Gastrocnemius medialis (tissue), 4 donors: Measurements from ENCODE around the gene PIK3CD. TPM values are rescaled to one million over a fixed set of nuclear protein-coding genes. Genes with fewer than 3 reads are reported as not detected.

Experiments used
- ATAC-seq, 2 donors: fragments of 150-250 bp; one replicate each; pipeline ENCODE4 v1.9.1; 2016
- DNase-seq, 2 donors: peaks; one replicate each; pipeline ENCODE4 v3.0.0-alpha.2; 2019
- H3K27ac ChIP-seq, 4 donors: fragments of 200-600 bp; sonication (generic); 1 replicate in 1 of 4; 2 replicates in 3 of 4; pipeline ENCODE4 v1.5.1; 2016 to 2018; ENCODE audit warnings: mild to moderate bottlenecking in 2 of 4, moderate library complexity in 1 of 4
- H3K27me3 ChIP-seq, 3 donors: fragments of 200-600 bp; sonication (generic) in 2 of 3; 1 replicate in 1 of 3; 2 replicates in 2 of 3; pipeline versions ENCODE4 v1.5.1 to v1.6.0; 2016 to 2019; ENCODE audit warnings: mild to moderate bottlenecking in 1 of 3, moderate library complexity in 1 of 3
- H3K36me3 ChIP-seq, 2 donors: fragments of 200-600 bp; sonication (generic) in 1 of 2; one replicate each; pipeline ENCODE4 v1.5.1; 2017 to 2018
- H3K4me1 ChIP-seq, 2 donors: fragments of 200-600 bp; sonication (generic) in 1 of 2; one replicate each; pipeline ENCODE4 v1.5.1; 2016 to 2017; ENCODE audit warnings: mild to moderate bottlenecking in 2 of 2
- H3K4me3 ChIP-seq, 4 donors: fragments of 200-600 bp; sonication (generic) in 3 of 4; 1 replicate in 1 of 4; 2 replicates in 3 of 4; pipeline ENCODE4 v1.5.1; 2016 to 2019; ENCODE audit warnings: mild to moderate bottlenecking in 2 of 4
- H3K9me3 ChIP-seq, 3 donors: fragments of 200-600 bp; sonication (generic) in 2 of 3; 1 replicate in 1 of 3; 2 replicates in 2 of 3; pipeline ENCODE4 v1.5.1; 2016 to 2019
- POLR2A ChIP-seq, 2 donors: fragments of 450-650 bp; IDR thresholded peaks; one replicate each; pipeline ENCODE4 v1.6.1; 2017; ENCODE audit warnings: antibody characterized with exemption in 2 of 2, mild to moderate bottlenecking in 2 of 2, moderate library complexity in 2 of 2
- in situ Hi-C, 4 donors: fragments of 200-750 bp; cut with MboI; loops; one replicate each; pipeline versions ENCODE4 v1.15.0 to v1.8.0; 2017; ENCODE audit warnings: low sequenced_read_pairs in 4 of 4
- intact Hi-C: fragments of 100-400 bp; cut with DNase I; formaldehyde crosslinking; loops from one replicate; pipeline ENCODE4 v1.15.1; 2023; ENCODE audit warnings: low total_unique reads
- total RNA-seq, 4 donors: library from RNA; depleted of rRNA; stranded (reverse); fragments of >200 nt; gene quantifications; one replicate each; pipeline versions ENCODE4 v1.1.0 to v1.2.3, GENCODE V29; 2016
- TF ChIP-seq, protein P1 (sequence below), 5 experiments: fragments of 450-650 bp in 3 of 5; fragments of 200-600 bp in 2 of 5; sonication (generic) in 2 of 5; IDR thresholded peaks in 4 of 5; conservative IDR thresholded peaks in 1 of 5; 1 replicate in 4 of 5; 2 replicates in 1 of 5; pipeline ENCODE4 v1.5.1; 2016 to 2019; ENCODE audit warnings: antibody characterized with exemption in 5 of 5, mild to moderate bottlenecking in 3 of 5, moderate library complexity in 3 of 5

PIK3CD gene
- total RNA-seq, 4 donors from 2014 or later: 0.66 to 2.3 (median 1.3) TPM

GRCh38 chr1:9657521-9658032 is 6.0 kb downstream of the PIK3CD start:
- no peak for ATAC-seq
- no peaks in the 10 kb centered on the region for H3K36me3 ChIP-seq
- H3K27me3 ChIP-seq: peaks cover 8 to 18% (median 16%) of the 10 kb centered on the region in 3 donors
- no peak overlapping the region for H3K27ac ChIP-seq
- in situ Hi-C loops: no loop called here
- no peaks in the 10 kb centered on the region for H3K4me1 ChIP-seq
- H3K9me3 ChIP-seq: no peaks in the 10 kb centered on the region
- intact Hi-C loops: no loop called here
- TF ChIP-seq POLR2A (IDR thresholded peaks at IDR 0.05): no peak
- TF ChIP-seq, protein P1, sequence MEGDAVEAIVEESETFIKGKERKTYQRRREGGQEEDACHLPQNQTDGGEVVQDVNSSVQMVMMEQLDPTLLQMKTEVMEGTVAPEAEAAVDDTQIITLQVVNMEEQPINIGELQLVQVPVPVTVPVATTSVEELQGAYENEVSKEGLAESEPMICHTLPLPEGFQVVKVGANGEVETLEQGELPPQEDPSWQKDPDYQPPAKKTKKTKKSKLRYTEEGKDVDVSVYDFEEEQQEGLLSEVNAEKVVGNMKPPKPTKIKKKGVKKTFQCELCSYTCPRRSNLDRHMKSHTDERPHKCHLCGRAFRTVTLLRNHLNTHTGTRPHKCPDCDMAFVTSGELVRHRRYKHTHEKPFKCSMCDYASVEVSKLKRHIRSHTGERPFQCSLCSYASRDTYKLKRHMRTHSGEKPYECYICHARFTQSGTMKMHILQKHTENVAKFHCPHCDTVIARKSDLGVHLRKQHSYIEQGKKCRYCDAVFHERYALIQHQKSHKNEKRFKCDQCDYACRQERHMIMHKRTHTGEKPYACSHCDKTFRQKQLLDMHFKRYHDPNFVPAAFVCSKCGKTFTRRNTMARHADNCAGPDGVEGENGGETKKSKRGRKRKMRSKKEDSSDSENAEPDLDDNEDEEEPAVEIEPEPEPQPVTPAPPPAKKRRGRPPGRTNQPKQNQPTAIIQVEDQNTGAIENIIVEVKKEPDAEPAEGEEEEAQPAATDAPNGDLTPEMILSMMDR (IDR thresholded peaks at IDR 0.05 in 4 of 5, conservative IDR thresholded peaks at IDR 0.05 in 1 of 5): no peak
- no peak for DNase-seq
- H3K4me3 ChIP-seq: no peak overlapping the region

DNA sequence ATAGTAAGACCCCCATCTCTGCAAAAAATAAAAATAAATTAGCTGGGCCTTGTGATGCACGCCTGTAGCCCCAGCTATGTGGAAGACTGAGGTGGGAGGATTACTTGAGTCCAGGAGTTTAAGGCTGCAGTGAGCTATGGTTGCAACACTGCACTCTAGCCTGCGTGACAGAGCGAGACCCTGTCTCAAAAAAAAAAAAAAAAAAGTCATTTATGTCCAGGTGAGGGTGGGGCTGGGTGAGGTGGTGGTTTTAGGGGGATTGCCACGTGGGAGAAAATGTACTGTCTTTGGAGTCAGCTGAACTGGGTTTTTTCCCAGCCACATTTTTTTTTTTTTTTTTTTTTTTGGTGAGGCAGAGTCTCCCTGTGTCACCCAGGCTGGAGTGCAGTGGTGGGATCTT is 6.7 kb downstream of the PIK3CD start:
- TF ChIP-seq, protein P1 (IDR thresholded peaks at IDR 0.05 in 4 of 5, conservative IDR thresholded peaks at IDR 0.05 in 1 of 5): no peak
- TF ChIP-seq POLR2A (IDR thresholded peaks at IDR 0.05): no peak
- DNase-seq (no peak), ATAC-seq (no peak)
- no peak overlapping the region for H3K27ac ChIP-seq
- no peaks in the 10 kb centered on the region for H3K4me1 ChIP-seq
- H3K9me3 ChIP-seq: no peaks in the 10 kb centered on the region
- peaks cover 2 to 11% (median 10%) of the 10 kb centered on the region in 3 donors for H3K27me3 ChIP-seq
- in situ Hi-C loops (no loop called here), intact Hi-C loops (no loop called here)
- H3K36me3 ChIP-seq: no peaks in the 10 kb centered on the region
- no peak overlapping the region for H3K4me3 ChIP-seq

GRCh38 chr1:9659328-9659727 is 7.8 kb downstream of the PIK3CD start:
- no peak overlapping the region for H3K27ac ChIP-seq
- H3K36me3 ChIP-seq: no peaks in the 10 kb centered on the region
- H3K27me3 ChIP-seq: peaks cover 0 to 5% (median 0%) of the 10 kb centered on the region in 3 donors
- H3K9me3 ChIP-seq: no peaks in the 10 kb centered on the region
- ATAC-seq (no peak), DNase-seq (no peak)
- no peaks in the 10 kb centered on the region for H3K4me1 ChIP-seq
- H3K4me3 ChIP-seq: no peak overlapping the region
- TF ChIP-seq, protein P1 (IDR thresholded peaks at IDR 0.05 in 4 of 5, conservative IDR thresholded peaks at IDR 0.05 in 1 of 5): no peak
- TF ChIP-seq POLR2A (IDR thresholded peaks at IDR 0.05): no peak
- intact Hi-C loops: no loop called here
- in situ Hi-C loops: no loop called here

DNA sequence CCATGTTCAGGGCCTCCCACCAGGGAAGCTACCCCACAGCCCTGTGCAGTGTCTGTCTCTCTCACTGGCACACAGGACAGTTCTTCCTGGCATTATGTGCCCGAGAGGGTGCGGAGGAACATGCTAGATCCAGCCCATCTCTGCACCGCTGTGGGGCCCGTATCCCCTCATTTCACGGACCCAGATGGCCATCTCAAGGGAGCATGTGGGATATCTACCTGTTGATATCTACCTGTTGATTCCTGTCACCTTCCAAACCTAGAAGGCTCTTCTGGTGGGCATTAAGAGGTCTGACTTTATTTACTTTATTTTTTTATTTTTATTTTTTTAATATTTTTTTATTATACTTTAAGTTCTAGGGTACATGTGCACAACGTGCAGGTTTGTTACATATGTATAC is 11.7 kb downstream of the PIK3CD start:
- no peak overlapping the region for H3K27ac ChIP-seq
- H3K36me3 ChIP-seq: no peaks in the 10 kb centered on the region
- no peaks in the 10 kb centered on the region for H3K9me3 ChIP-seq
- intact Hi-C loops (no loop called here), in situ Hi-C loops (no loop called here)
- no peaks in the 10 kb centered on the region for H3K4me1 ChIP-seq
- no peaks in the 10 kb centered on the region for H3K27me3 ChIP-seq
- DNase-seq (no peak), ATAC-seq (no peak)
- no peak overlapping the region for H3K4me3 ChIP-seq
- TF ChIP-seq, protein P1 (IDR thresholded peaks at IDR 0.05 in 4 of 5, conservative IDR thresholded peaks at IDR 0.05 in 1 of 5): no peak
- TF ChIP-seq POLR2A (IDR thresholded peaks at IDR 0.05): no peak

GRCh38 chr1:9665193-9665592 is 13.7 kb downstream of the PIK3CD start:
- peaks cover 0 to 6% (median 0%) of the 10 kb centered on the region in 3 donors for H3K27me3 ChIP-seq

More at GRCh38 chr1:9665193-9665592, 13.7 kb downstream of the PIK3CD start:
- in situ Hi-C loops: no loop called here
- ATAC-seq (no peak), DNase-seq (no peak)
- H3K36me3 ChIP-seq: no peaks in the 10 kb centered on the region
- H3K27ac ChIP-seq: no peak overlapping the region
- no peaks in the 10 kb centered on the region for H3K4me1 ChIP-seq
- intact Hi-C loops: no loop called here
- H3K4me3 ChIP-seq: no peak overlapping the region
- H3K9me3 ChIP-seq: no peaks in the 10 kb centered on the region
- TF ChIP-seq, protein P1 (IDR thresholded peaks at IDR 0.05 in 4 of 5, conservative IDR thresholded peaks at IDR 0.05 in 1 of 5): no peak
- TF ChIP-seq POLR2A (IDR thresholded peaks at IDR 0.05): no peak
